ENCODE measurements around the gene PKMYT1. TPM values are rescaled to one million over a fixed set of nuclear protein-coding genes. Genes with fewer than 3 reads are reported as not detected.
A peak's percentile ranks its signal among the peaks of the same experiment; 100 is the strongest.

PKMYT1 gene
- 6.9 TPM for total RNA-seq

DNA sequence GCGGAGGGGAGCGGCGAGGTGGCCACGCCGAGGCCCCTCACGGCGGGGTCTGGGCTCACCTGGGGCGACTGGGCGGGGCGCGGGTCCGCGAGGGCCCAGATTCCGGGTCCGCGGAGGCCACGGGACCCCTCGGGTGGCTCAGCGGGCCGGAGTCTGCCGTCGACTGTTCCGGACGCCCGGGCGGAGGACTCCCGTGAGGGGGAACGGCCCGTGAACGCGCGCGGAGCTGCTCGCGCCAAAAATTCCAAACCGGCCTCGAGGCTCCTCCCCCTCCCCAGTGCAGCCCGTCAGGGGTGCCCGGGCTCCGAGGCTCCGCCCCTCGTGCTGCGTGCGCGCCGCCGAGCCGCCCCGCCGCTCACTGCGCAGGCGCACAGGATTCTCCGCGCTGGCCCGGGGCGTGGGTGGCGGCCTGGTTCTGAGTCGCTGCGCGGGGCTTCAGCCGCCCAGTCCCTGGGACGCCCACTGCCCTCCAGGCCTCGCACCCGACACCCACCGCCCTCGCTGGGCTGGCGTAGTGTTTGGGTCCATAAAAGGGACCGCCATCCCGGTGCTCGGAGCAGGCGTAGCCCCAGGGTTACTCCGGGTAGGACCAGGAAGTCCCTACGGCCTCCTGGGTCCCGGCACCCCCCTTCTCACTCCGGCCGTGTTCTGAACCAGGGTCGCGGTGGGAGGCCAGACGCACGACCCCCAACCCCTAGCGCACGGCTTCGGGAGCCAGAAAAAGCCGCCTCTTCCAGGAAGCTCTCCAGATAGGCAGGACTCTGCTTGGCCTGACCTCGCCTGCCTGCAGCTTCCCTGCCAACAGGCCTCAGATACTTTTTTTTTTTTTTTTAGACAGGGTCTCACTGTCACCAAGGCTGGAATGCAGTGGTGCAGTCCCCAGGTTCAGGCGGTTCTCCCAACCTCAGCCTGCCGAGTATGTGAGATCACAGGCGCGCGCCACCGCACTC lies at the start of gene PKMYT1:
TSS of gene PKMYT1 (minus strand) at position 220 of the 950 bp plus-strand sequence. CDS start 789 bp downstream, outside the sequence.
- intact Hi-C loops (cut with DNase I), result no loop called here
- no peaks in the 10 kb centered on the region for H3K9me3 ChIP-seq
- H3K36me3 ChIP-seq, result no peaks in the 10 kb centered on the region
- DNase-seq (ENCODE audit: extremely low spot score in 2 of 2), result no peak
- H3K27ac ChIP-seq, result peak within 1 kb of the TSS; percentile 87
- H3K4me1 ChIP-seq, result peaks cover 32% of the 10 kb centered on the region
- H3K4me3 ChIP-seq, result peak within 1 kb of the TSS; percentile 75 to 77
- peak in 1 of 2 donors; percentile 89 for TF ChIP-seq POLR2A (IDR thresholded peaks at IDR 0.05)
- TF ChIP-seq POLR2AphosphoS5 (IDR thresholded peaks at IDR 0.05; ENCODE audit: insufficient read depth in 1 of 2, low read depth in 1 of 2), result peak in 1 of 2 donors; percentile 96
- TF ChIP-seq, protein P1, sequence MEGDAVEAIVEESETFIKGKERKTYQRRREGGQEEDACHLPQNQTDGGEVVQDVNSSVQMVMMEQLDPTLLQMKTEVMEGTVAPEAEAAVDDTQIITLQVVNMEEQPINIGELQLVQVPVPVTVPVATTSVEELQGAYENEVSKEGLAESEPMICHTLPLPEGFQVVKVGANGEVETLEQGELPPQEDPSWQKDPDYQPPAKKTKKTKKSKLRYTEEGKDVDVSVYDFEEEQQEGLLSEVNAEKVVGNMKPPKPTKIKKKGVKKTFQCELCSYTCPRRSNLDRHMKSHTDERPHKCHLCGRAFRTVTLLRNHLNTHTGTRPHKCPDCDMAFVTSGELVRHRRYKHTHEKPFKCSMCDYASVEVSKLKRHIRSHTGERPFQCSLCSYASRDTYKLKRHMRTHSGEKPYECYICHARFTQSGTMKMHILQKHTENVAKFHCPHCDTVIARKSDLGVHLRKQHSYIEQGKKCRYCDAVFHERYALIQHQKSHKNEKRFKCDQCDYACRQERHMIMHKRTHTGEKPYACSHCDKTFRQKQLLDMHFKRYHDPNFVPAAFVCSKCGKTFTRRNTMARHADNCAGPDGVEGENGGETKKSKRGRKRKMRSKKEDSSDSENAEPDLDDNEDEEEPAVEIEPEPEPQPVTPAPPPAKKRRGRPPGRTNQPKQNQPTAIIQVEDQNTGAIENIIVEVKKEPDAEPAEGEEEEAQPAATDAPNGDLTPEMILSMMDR (IDR thresholded peaks at IDR 0.05), result no peak
- H3K27me3 ChIP-seq, result no peaks in the 10 kb centered on the region

GRCh38 chr16:3029491-3030221 lies 49.4 kb upstream of the PKMYT1 start:
- DNase-seq (ENCODE audit: extremely low spot score in 2 of 2), result no peak
- no peak for TF ChIP-seq POLR2A (IDR thresholded peaks at IDR 0.05)
- TF ChIP-seq POLR2AphosphoS5 (IDR thresholded peaks at IDR 0.05; ENCODE audit: insufficient read depth in 1 of 2, low read depth in 1 of 2), result no peak
- TF ChIP-seq, protein P1 (IDR thresholded peaks at IDR 0.05), result no peak
- Histone ChIP-seq H3K4me1 (peaks cover 30% of the 10 kb centered on the region), H3K36me3 (peaks cover 0 to 3% of the 10 kb centered on the region in 2 donors), H3K9me3 (no peaks in the 10 kb centered on the region), H3K4me3 (no peak overlapping the region), H3K27ac (no peak overlapping the region), H3K27me3 (peaks cover 6% of the 10 kb centered on the region)
- intact Hi-C loops (cut with DNase I), result no loop called here

- intact Hi-C loops (cut with DNase I), result no loop called here
These were observed 48.6 kb upstream of the PKMYT1 start for GRCh38 chr16:3028716-3029319.

GRCh38 chr16:3027983-3028715 lies 47.9 kb upstream of the PKMYT1 start:
- no peak for DNase-seq (ENCODE audit: extremely low spot score in 2 of 2)
- H3K4me3 ChIP-seq, result no peak overlapping the region
- peaks cover 38% of the 10 kb centered on the region for H3K4me1 ChIP-seq
- peaks cover 6% of the 10 kb centered on the region for H3K27me3 ChIP-seq
- peaks cover 0 to 3% of the 10 kb centered on the region in 2 donors for H3K36me3 ChIP-seq
- intact Hi-C loops (cut with DNase I), result no loop called here
- no peak for TF ChIP-seq POLR2A (IDR thresholded peaks at IDR 0.05)
- TF ChIP-seq, protein P1 (IDR thresholded peaks at IDR 0.05), result peak; percentile 15 to 52 (median 45)
- no peak overlapping the region for H3K27ac ChIP-seq
- no peaks in the 10 kb centered on the region for H3K9me3 ChIP-seq

More at GRCh38 chr16:3028716-3029319, 48.6 kb upstream of the PKMYT1 start:
- Histone ChIP-seq H3K27ac (no peak overlapping the region), H3K27me3 (peaks cover 6% of the 10 kb centered on the region), H3K4me3 (no peak overlapping the region), H3K9me3 (no peaks in the 10 kb centered on the region), H3K36me3 (peaks cover 0 to 3% of the 10 kb centered on the region in 2 donors), H3K4me1 (peaks cover 33% of the 10 kb centered on the region)
- DNase-seq (ENCODE audit: extremely low spot score in 2 of 2), result no peak
- TF ChIP-seq, protein P1 (IDR thresholded peaks at IDR 0.05), result no peak
- TF ChIP-seq POLR2A (IDR thresholded peaks at IDR 0.05) (no peak), POLR2AphosphoS5 (IDR thresholded peaks at IDR 0.05; ENCODE audit: insufficient read depth in 1 of 2, low read depth in 1 of 2) (no peak)
